ENCODE data around the gene HMGN1. TPM values are rescaled to one million over a fixed set of nuclear protein-coding genes. Genes with fewer than 3 reads are reported as not detected.

Gene HMGN1
- total RNA-seq, 3 donors from 2014 or later, result 313 to 333 (median 321) TPM

- H3K36me3 Mint-ChIP-seq (ENCODE audit: insufficient read depth), result no peaks in the 10 kb centered on the region
- no peak overlapping the region for H3K4me3 Mint-ChIP-seq
- DNase-seq (no peak), ATAC-seq (no peak)
- H3K4me1 Mint-ChIP-seq (ENCODE audit: low read depth), result no peaks in the 10 kb centered on the region
- no peaks in the 10 kb centered on the region for H3K27me3 Mint-ChIP-seq (ENCODE audit: low read depth)
- H3K9me3 Mint-ChIP-seq, result no peaks in the 10 kb centered on the region
These were observed 18.9 kb downstream of the HMGN1 start for GRCh38 chr21:39330001-39330400.

DNA sequence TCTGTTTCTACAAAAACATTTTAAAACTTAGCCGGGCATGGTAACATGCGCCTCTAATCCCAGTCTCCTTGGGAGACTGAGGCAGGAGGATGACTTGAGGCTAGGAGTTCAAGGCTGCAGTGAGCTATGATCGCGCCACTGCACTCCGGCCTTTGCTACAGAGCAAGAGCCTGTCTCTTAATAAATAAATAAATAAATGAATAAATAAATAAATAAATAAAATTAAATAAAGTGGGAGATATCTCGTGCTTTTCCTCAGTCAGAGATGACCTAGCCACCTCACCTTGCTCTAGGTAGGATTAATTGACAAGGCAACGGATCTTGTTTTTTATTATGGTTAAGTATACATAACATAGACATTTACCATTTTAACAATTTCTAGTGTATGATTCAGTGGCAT, 21.2 kb downstream of the HMGN1 start:
- ATAC-seq (no peak), DNase-seq (no peak)
- no peak overlapping the region for H3K4me3 Mint-ChIP-seq
- H3K36me3 Mint-ChIP-seq (ENCODE audit: insufficient read depth), result no peaks in the 10 kb centered on the region
- no peaks in the 10 kb centered on the region for H3K9me3 Mint-ChIP-seq
- no peaks in the 10 kb centered on the region for H3K4me1 Mint-ChIP-seq (ENCODE audit: low read depth)
- H3K27me3 Mint-ChIP-seq (ENCODE audit: low read depth), result no peaks in the 10 kb centered on the region

DNA sequence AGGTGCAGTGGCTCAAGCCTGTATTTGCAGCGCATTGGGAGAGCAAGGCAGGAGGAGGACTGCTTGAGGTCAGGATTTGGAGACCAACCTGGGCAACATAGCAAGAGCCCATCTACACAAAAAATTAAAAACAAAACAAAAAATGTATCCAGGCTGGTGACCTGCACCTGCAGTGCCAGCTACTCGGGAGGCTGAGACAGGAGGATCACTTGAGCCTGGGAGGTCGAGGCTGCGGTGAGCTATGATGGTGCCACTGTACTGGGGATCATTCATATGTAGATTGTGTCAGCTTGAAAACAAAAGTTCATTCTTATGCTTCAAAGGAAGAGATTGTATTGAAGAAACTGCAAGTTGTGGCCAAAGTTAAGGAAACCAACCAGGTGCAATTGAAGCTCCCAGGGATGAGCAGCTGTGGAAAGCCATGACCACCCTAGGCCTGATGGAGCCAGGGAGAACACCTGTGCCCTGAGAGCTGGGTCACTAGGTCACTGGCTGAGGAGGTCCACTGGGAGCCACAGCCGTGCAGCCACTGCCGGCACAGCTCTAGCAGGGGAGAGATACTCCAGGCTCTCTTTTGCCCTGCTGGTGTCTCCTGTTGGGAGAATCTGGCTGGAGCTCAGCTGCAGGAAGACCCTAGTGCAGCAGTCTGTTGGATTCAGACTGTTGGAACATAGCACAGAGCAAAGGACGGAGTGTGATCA, 22.1 kb downstream of the HMGN1 start:
- ATAC-seq, result no peak
- no peak for DNase-seq
- H3K4me1 Mint-ChIP-seq (ENCODE audit: low read depth), result no peaks in the 10 kb centered on the region
- H3K27me3 Mint-ChIP-seq (ENCODE audit: low read depth), result no peaks in the 10 kb centered on the region
- H3K9me3 Mint-ChIP-seq, result no peaks in the 10 kb centered on the region
- no peak overlapping the region for H3K4me3 Mint-ChIP-seq
- no peaks in the 10 kb centered on the region for H3K36me3 Mint-ChIP-seq (ENCODE audit: insufficient read depth)

GRCh38 chr21:39325458-39325857, 23.4 kb downstream of the HMGN1 start:
- Mint-ChIP-seq H3K4me1 (ENCODE audit: low read depth) (no peaks in the 10 kb centered on the region), H3K9me3 (no peaks in the 10 kb centered on the region), H3K36me3 (ENCODE audit: insufficient read depth) (no peaks in the 10 kb centered on the region), H3K27me3 (ENCODE audit: low read depth) (no peaks in the 10 kb centered on the region), H3K4me3 (no peak overlapping the region)
- no peak for ATAC-seq
- DNase-seq, result no peak

DNA sequence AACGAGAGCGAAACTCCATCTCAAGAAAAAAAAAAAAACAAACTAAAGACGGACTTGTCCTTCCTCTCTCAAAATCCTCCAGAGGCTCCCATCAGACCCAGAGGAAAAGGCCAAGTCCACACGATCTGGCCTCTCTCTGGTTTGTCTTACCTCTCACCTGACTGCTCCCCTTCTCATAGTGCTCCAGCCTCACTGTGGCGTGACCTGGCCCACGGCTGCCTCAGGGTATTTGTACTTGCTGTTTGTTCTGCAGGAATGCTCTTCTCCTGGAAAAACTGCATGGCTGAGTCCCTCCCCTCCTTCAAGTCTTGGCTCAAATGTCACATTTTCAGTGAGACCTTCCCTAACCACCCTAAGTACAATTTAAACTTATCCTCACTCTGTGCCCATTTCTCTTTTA, 27.5 kb downstream of the HMGN1 start:
- ATAC-seq (no peak), DNase-seq (no peak)
- Mint-ChIP-seq H3K27me3 (ENCODE audit: low read depth) (no peaks in the 10 kb centered on the region), H3K9me3 (no peaks in the 10 kb centered on the region), H3K36me3 (ENCODE audit: insufficient read depth) (no peaks in the 10 kb centered on the region), H3K4me1 (ENCODE audit: low read depth) (peaks cover under 1% of the 10 kb centered on the region), H3K4me3 (no peak overlapping the region)

- DNase-seq, result no peak
- no peak for ATAC-seq
- Mint-ChIP-seq H3K4me3 (no peak overlapping the region), H3K9me3 (no peaks in the 10 kb centered on the region), H3K36me3 (ENCODE audit: insufficient read depth) (no peaks in the 10 kb centered on the region), H3K4me1 (ENCODE audit: low read depth) (peaks cover 12% of the 10 kb centered on the region), H3K27me3 (ENCODE audit: low read depth) (no peaks in the 10 kb centered on the region)
These were observed 29.0 kb downstream of the HMGN1 start for GRCh38 chr21:39319814-39320332.

DNA sequence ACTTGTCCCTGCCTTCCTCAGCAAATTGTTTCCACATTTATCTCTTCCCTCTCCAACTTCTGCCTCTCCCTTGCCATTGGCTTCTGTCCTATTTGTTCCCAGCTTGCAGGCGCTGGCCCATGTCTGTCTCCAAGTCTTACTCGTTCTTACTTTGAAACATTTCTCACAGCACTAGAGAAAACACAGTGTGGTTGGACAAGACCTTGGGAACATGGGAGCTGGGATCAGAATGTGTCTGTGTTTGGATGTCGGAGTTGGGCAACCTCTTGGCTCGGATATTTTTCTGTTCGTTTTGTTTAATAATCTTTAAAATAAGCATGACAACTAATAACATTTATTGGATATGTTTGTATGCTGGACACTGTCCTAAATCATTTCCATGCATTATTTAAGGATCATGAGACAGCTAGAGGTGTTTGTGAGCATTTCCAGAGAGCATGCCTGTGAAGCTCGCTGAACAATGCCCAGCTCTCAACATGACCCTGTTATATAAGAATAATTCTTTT, 29.6 kb downstream of the HMGN1 start:
- no peak overlapping the region for H3K4me3 Mint-ChIP-seq
- H3K27me3 Mint-ChIP-seq (ENCODE audit: low read depth), result no peaks in the 10 kb centered on the region
- DNase-seq (no peak), ATAC-seq (no peak)
- H3K36me3 Mint-ChIP-seq (ENCODE audit: insufficient read depth), result no peaks in the 10 kb centered on the region
- H3K4me1 Mint-ChIP-seq (ENCODE audit: low read depth), result peaks cover 17% of the 10 kb centered on the region
- H3K9me3 Mint-ChIP-seq, result no peaks in the 10 kb centered on the region

DNA sequence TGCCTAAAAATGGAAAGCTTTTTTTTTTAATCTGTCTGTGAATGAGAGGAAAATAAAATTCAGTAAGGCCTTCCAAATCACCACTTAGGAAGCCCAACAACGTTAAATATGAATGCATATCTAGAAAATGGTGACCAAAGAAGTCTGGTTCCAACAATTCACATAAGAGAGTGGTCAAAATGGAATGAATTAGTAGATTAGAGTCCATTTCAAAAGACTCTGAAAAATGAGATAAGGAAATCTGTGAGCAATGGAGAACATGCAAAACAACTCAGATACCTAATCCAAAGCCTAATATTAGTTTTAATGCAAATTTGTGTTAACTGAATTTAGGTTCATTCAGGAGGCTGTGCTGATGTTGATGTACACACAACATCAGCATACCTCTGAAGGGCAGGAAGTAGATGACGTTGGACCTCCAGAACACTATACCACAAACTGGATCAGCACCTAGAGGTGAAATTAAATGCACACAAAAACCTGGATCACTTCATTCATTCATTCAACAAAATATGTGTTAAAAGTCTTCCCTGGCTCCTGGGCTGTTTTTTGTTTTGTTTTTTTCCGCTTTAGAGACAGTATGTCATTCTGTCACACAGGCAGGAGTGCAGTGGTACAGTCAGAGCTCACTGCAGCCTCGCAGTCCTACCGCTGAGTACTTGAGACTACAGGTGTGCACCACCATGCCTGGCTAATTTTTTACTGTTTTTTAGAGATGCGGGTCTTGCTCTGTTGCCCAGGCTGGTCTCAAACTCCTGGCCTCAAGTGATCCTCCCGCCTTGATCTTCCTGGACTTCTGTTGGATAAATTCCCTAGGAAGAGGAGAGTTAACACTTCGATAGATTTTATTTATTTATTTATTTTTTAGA, 30.6 kb downstream of the HMGN1 start:
- H3K4me3 Mint-ChIP-seq, result no peak overlapping the region
- H3K9me3 Mint-ChIP-seq, result no peaks in the 10 kb centered on the region
- no peaks in the 10 kb centered on the region for H3K36me3 Mint-ChIP-seq (ENCODE audit: insufficient read depth)
- DNase-seq, result no peak
- H3K4me1 Mint-ChIP-seq (ENCODE audit: low read depth), result peaks cover 19% of the 10 kb centered on the region
- ATAC-seq, result no peak
- H3K27me3 Mint-ChIP-seq (ENCODE audit: low read depth), result no peaks in the 10 kb centered on the region

GRCh38 chr21:39317134-39318090, 31.5 kb downstream of the HMGN1 start:
- H3K9me3 Mint-ChIP-seq, result no peaks in the 10 kb centered on the region
- peaks cover 19% of the 10 kb centered on the region for H3K4me1 Mint-ChIP-seq (ENCODE audit: low read depth)

DNA sequence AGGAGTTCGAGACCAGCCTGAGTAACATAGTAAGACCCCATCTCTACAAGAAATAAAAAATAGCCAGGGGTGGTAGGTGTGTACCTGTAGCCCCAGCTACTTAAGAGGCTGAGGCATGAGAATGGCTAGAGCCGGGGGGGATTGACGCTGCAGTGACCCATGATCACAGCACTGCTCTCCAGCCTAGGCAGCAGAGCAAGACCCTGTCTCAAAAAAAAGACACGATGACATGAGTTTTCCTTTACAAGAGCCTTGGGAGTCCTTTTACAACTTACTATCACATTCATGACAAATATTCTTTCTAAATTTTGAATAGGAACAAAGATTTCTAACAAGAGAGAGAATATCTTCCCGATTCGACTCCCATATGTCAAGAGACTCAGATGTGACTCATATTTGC, 32.2 kb downstream of the HMGN1 start:
- Mint-ChIP-seq H3K4me3 (no peak overlapping the region), H3K36me3 (ENCODE audit: insufficient read depth) (peaks cover 3% of the 10 kb centered on the region), H3K9me3 (no peaks in the 10 kb centered on the region), H3K4me1 (ENCODE audit: low read depth) (peaks cover 25% of the 10 kb centered on the region), H3K27me3 (ENCODE audit: low read depth) (no peaks in the 10 kb centered on the region)
- no peak for ATAC-seq
- no peak for DNase-seq

More at GRCh38 chr21:39317134-39318090, 31.5 kb downstream of the HMGN1 start:
- H3K27me3 Mint-ChIP-seq (ENCODE audit: low read depth), result no peaks in the 10 kb centered on the region
- DNase-seq (no peak), ATAC-seq (no peak)
- H3K4me3 Mint-ChIP-seq, result no peak overlapping the region
- H3K36me3 Mint-ChIP-seq (ENCODE audit: insufficient read depth), result no peaks in the 10 kb centered on the region

- Mint-ChIP-seq H3K4me3 (peak overlapping the region; percentile 2), H3K9me3 (no peaks in the 10 kb centered on the region), H3K27me3 (ENCODE audit: low read depth) (no peaks in the 10 kb centered on the region), H3K36me3 (ENCODE audit: insufficient read depth) (peaks cover 4% of the 10 kb centered on the region), H3K4me1 (ENCODE audit: low read depth) (peaks cover 31% of the 10 kb centered on the region)
- peak; percentile 18 to 31 for ATAC-seq
- no peak for DNase-seq
These were observed 33.1 kb downstream of the HMGN1 start for GRCh38 chr21:39315603-39316445.

DNA sequence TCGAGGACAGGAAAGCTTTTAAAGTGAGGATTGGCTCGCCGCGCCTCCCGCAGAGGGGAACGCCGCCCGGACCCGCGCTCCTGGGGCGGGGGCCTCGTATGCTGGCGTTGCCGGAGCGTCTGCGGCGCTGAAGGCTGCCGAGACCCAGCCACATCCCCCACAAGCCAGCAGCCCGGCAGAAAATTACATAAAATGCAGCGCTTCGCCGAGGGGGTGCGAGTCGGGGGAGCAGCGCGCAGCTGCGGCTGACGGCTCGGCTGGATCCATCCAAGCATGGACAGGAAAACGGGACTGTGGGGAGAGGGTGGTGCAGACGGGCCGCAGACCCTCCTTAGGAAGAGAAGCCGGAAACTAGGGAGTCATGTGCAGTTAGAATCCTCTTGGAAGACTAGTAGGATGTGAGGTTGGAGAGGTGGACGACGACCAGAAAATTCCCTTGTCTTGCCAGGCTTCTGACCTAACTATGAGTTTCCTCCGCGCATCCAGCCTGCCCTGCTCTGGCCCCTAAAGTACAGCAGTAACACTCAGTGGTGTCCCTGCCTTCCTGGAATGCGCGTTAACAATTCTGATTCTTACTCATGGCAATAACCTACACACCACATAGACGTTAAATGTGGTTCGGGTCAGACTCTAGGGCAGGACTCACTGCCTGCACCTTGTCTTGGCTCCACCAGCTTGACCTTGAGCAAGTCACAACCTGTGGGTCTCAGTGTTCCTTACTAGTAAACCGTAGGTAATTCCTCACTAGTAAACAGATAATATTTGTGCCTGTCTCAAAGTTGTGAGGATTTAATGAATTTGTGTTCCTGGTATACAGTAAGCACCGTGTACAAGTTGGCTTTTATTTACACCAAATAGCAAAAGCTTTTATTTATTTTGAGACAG, 34.5 kb downstream of the HMGN1 start:
- Mint-ChIP-seq H3K9me3 (no peaks in the 10 kb centered on the region), H3K4me3 (peak overlapping the region; percentile 86), H3K4me1 (ENCODE audit: low read depth) (peaks cover 36% of the 10 kb centered on the region), H3K27me3 (ENCODE audit: low read depth) (no peaks in the 10 kb centered on the region), H3K36me3 (ENCODE audit: insufficient read depth) (peaks cover 7% of the 10 kb centered on the region)
- ATAC-seq, result peak; percentile 11 to 14
- DNase-seq, result peak; percentile 30

Data from activated T-cell treated with anti-CD3 and anti-CD28 coated beads, Interleukin-2, amount 50 U/mL, for 4 hours (primary cell).